ENCODE results near the gene LPIN2. TPM values are rescaled to one million over a fixed set of nuclear protein-coding genes. Genes with fewer than 3 reads are reported as not detected.

LPIN2 gene
- total RNA-seq, 5 donors from 2014 or later (not counting 1 experiment from before 2014, with no cell fraction given): 78.9 to 107 (median 88.8) TPM

DNA sequence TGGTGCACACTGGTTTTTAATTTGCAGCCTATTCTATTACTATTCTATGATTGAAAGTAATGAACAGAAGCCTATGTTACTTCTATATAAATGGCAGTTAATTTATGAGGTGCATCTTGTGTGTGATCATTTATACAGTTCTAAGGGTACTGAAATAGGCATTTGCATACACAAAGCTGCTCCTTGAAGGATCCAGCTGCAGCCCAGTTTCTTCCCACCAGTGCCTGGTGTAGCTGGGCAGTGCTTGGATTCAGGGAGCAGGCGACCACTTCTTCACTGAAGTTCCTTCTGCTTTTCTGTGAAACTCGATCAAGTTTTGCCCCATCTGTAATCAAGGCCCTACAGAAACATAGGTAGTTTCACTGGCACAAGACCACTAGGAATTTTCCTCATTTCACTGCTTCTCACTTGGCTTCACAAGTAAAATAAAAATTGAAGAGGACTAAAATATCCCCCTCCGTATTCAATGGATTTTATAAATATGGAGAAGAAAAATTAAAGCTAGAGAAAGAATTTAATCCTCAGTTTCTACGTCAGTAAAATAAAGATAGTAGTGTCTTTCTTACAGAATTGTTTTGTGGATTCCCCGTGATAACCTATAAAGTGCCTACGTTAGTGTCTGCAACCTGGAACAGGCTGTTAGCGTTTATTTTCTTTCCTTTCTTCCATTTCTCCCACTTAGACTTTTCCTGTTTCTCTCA, 1.7 kb upstream of the LPIN2 start:
- POLR2A ChIA-PET: interaction anchor here (0.6 to 1.2 kb wide), 5 partner anchors 13 to 441 kb away, joined by 3 to 6 read pairs (median 3); no protein-coding TSS in a partner anchor
- 100% methylated on average over 1 of the region's 7 CpGs for WGBS (ENCODE audit: insufficient coverage)
- Histone ChIP-seq H3K27me3 (replicated peaks in 1 of 2; ENCODE audit: control insufficient read depth in 2 of 2, extremely low read depth in 1 of 2, insufficient read depth in 2 of 2, low read length in 1 of 2) (no peaks in the 10 kb centered on the region), H3K4me3 (ENCODE audit: control insufficient read depth in 1 of 2, extremely low read depth in 1 of 2, low read length in 1 of 2) (no peak overlapping the region), H3K4me1 (ENCODE audit: control insufficient read depth in 1 of 2, extremely low read depth in 1 of 2, insufficient read depth in 2 of 2, low read length in 2 of 2) (peaks cover 55 to 56% of the 10 kb centered on the region in 2 experiments), H3K36me3 (ENCODE audit: control insufficient read depth in 2 of 2, extremely low read depth in 1 of 2, insufficient read depth in 1 of 2, low read length in 1 of 2) (no peaks in the 10 kb centered on the region), H3K9me3 (no peaks in the 10 kb centered on the region), H3K27ac (ENCODE audit: low read length) (no peak overlapping the region)
- Mint-ChIP-seq H3K4me1 (peaks cover 59 to 62% (median 60%) of the 10 kb centered on the region in 3 donors), H3K27ac (peak overlapping the region; percentile 16 to 79), H3K36me3 (peaks cover 16% of the 10 kb centered on the region), H3K9me3 (no peaks in the 10 kb centered on the region), H3K27me3 (no peaks in the 10 kb centered on the region), H3K4me3 (peak overlapping the region; percentile 5 to 69 (median 35))
- ATAC-seq (replicated peaks in 1 of 4) (no peak), DNase-seq (no peak)
- CTCF ChIA-PET: interaction anchor here (0.5 to 2.2 kb wide), 7 partner anchors 15 to 267 kb away, joined by 3 to 8 read pairs (median 4); no protein-coding TSS in a partner anchor

GRCh38 chr18:3012136-3013023, 564 bp downstream of the LPIN2 start:
- Histone ChIP-seq H3K27me3 (replicated peaks in 1 of 2; ENCODE audit: control insufficient read depth in 2 of 2, extremely low read depth in 1 of 2, insufficient read depth in 2 of 2, low read length in 1 of 2) (no peaks in the 10 kb centered on the region), H3K36me3 (ENCODE audit: control insufficient read depth in 2 of 2, extremely low read depth in 1 of 2, insufficient read depth in 1 of 2, low read length in 1 of 2) (no peaks in the 10 kb centered on the region), H3K4me1 (ENCODE audit: control insufficient read depth in 1 of 2, extremely low read depth in 1 of 2, insufficient read depth in 2 of 2, low read length in 2 of 2) (peaks cover 55% of the 10 kb centered on the region in 2 experiments), H3K27ac (ENCODE audit: low read length) (peak overlapping the region; percentile 44), H3K9me3 (no peaks in the 10 kb centered on the region), H3K4me3 (ENCODE audit: control insufficient read depth in 1 of 2, extremely low read depth in 1 of 2, low read length in 1 of 2) (peak overlapping the region; percentile 64 to 73)
- ChIA-PET POLR2A (interaction anchor here in 1 of 2 donors (0.6 kb wide), 1 partner anchor 52 kb away, joined by 3 read pairs; no protein-coding TSS in a partner anchor), CTCF (no interaction called here)
- Mint-ChIP-seq H3K9me3 (no peaks in the 10 kb centered on the region), H3K27me3 (no peaks in the 10 kb centered on the region), H3K4me1 (peaks cover 71 to 76% (median 74%) of the 10 kb centered on the region in 3 donors), H3K4me3 (peak overlapping the region; percentile 89 to 97 (median 96)), H3K27ac (peak overlapping the region; percentile 91 to 93), H3K36me3 (peaks cover 25% of the 10 kb centered on the region)
- peak in 29 of 35 experiments; percentile 3 to 62 (median 29) for DNase-seq
- WGBS (ENCODE audit: insufficient coverage): under 1% methylated on average over 72 of the region's 78 CpGs
- ATAC-seq (replicated peaks in 1 of 4): peak in 3 of 4 experiments; percentile 34 to 45 (median 40)

DNA sequence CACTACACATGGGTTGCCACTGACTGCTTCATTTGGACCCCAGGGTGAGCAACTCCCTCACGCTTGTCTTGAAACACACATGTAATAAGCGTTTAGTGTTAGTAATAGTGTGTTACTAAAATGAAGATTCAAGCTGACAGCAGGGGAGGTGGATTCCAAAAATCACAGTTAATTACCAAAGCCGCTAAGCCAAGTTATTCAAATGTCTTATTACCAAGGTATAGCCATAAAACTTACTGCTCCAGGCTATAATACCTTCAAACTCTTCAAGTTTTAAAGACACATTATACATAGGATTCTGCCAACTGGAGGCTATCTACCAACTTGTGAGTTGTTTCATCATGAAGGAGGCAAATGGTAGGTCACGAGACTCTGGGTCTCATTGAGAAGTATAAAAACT, 2.9 kb downstream of the LPIN2 start:
- peaks cover 59 to 68% (median 60%) of the 10 kb centered on the region in 3 donors for H3K4me1 Mint-ChIP-seq
- H3K4me3 Mint-ChIP-seq: peak overlapping the region; percentile 22 to 89 (median 37)
- CTCF ChIA-PET: interaction anchor here (1.0 to 1.6 kb wide), 5 partner anchors 16 to 119 kb away, joined by 3 to 5 read pairs (median 4); no protein-coding TSS in a partner anchor

DNA sequence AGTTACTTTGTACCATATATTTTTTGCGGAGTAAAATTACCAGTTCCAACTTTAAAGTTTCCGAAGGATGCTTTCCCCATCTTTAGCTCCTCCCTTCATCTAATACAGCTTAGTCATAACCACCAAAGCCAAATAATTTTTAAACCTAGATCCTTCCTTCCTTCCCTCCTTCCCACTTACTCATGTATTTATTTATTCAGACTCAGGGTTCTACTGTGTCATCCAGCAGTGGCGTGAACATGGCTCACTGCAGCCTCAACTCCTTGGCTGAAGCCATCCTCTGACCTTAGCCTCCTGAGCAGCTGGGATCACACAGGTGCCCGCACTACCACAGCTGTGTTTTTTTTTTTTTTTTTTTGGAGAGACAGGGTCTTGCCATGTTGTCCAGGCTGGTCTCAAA, 4.4 kb downstream of the LPIN2 start:
- DNase-seq: no peak
- Mint-ChIP-seq H3K4me3 (peak overlapping the region in 1 of 3 donors; percentile 50), H3K27ac (peak overlapping the region; percentile 9 to 10), H3K9me3 (peaks cover 0 to 6% (median 0%) of the 10 kb centered on the region in 3 donors), H3K4me1 (peaks cover 54 to 73% (median 64%) of the 10 kb centered on the region in 3 donors), H3K36me3 (peaks cover 36% of the 10 kb centered on the region), H3K27me3 (no peaks in the 10 kb centered on the region)
- H3K36me3 ChIP-seq (ENCODE audit: control insufficient read depth in 2 of 2, extremely low read depth in 1 of 2, insufficient read depth in 1 of 2, low read length in 1 of 2): peaks cover 2 to 4% of the 10 kb centered on the region in 2 donors
- H3K27ac ChIP-seq (ENCODE audit: low read length): no peak overlapping the region
- no peak overlapping the region for H3K4me3 ChIP-seq (ENCODE audit: control insufficient read depth in 1 of 2, extremely low read depth in 1 of 2, low read length in 1 of 2)
- H3K4me1 ChIP-seq (ENCODE audit: control insufficient read depth in 1 of 2, extremely low read depth in 1 of 2, insufficient read depth in 2 of 2, low read length in 2 of 2): peaks cover 19% of the 10 kb centered on the region in 2 experiments
- POLR2A ChIA-PET: interaction anchor here in 1 of 2 donors (0.6 kb wide), 2 partner anchors 30 to 218 kb away, joined by 3 to 9 read pairs; no protein-coding TSS in a partner anchor
- H3K27me3 ChIP-seq (replicated peaks in 1 of 2; ENCODE audit: control insufficient read depth in 2 of 2, extremely low read depth in 1 of 2, insufficient read depth in 2 of 2, low read length in 1 of 2): no peaks in the 10 kb centered on the region
- H3K9me3 ChIP-seq: no peaks in the 10 kb centered on the region
- 93% methylated on average over 2 of the region's 4 CpGs for WGBS (ENCODE audit: insufficient coverage)
- ATAC-seq (replicated peaks in 1 of 4): no peak
- CTCF ChIA-PET: interaction anchor here in 1 of 2 donors (0.6 kb wide), 1 partner anchor 120 kb away, joined by 3 read pairs; no protein-coding TSS in a partner anchor

More for the DNA sequence above, 2.9 kb downstream of the LPIN2 start:
- Histone ChIP-seq H3K27ac (ENCODE audit: low read length) (no peak overlapping the region), H3K4me1 (ENCODE audit: control insufficient read depth in 1 of 2, extremely low read depth in 1 of 2, insufficient read depth in 2 of 2, low read length in 2 of 2) (peaks cover 33% of the 10 kb centered on the region in 2 experiments), H3K36me3 (ENCODE audit: control insufficient read depth in 2 of 2, extremely low read depth in 1 of 2, insufficient read depth in 1 of 2, low read length in 1 of 2) (peaks cover 0 to 2% of the 10 kb centered on the region in 2 donors), H3K4me3 (ENCODE audit: control insufficient read depth in 1 of 2, extremely low read depth in 1 of 2, low read length in 1 of 2) (no peak overlapping the region), H3K27me3 (replicated peaks in 1 of 2; ENCODE audit: control insufficient read depth in 2 of 2, extremely low read depth in 1 of 2, insufficient read depth in 2 of 2, low read length in 1 of 2) (no peaks in the 10 kb centered on the region), H3K9me3 (no peaks in the 10 kb centered on the region)
- POLR2A ChIA-PET: no interaction called here
- H3K36me3 Mint-ChIP-seq: peaks cover 25% of the 10 kb centered on the region
- no peaks in the 10 kb centered on the region for H3K27me3 Mint-ChIP-seq
- peak overlapping the region; percentile 91 to 93 for H3K27ac Mint-ChIP-seq
- no peaks in the 10 kb centered on the region for H3K9me3 Mint-ChIP-seq
- ATAC-seq (replicated peaks in 1 of 4) (no peak), DNase-seq (no peak)
- 80% methylated on average over 1 of the region's 4 CpGs for WGBS (ENCODE audit: insufficient coverage)

DNA sequence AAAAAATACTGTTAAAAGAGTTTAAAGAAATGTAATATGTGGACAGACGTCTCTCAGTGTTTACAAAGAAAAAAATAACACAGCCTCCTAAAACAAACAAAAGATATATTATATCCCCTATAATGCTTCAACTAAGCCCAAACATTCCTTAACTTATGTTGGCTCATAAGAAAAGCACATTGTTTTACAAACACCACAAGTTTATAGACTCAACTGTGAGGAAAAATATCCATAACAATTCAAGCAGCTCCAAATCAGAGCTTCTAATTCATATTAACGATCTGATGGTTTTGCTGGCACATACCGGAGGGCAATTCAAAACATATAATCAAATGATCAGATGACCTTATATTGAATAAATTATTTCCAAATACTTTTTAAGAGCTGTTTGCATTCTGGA, 5.5 kb downstream of the LPIN2 start:
- Histone ChIP-seq H3K27ac (ENCODE audit: low read length) (no peak overlapping the region), H3K27me3 (replicated peaks in 1 of 2; ENCODE audit: control insufficient read depth in 2 of 2, extremely low read depth in 1 of 2, insufficient read depth in 2 of 2, low read length in 1 of 2) (no peaks in the 10 kb centered on the region), H3K4me3 (ENCODE audit: control insufficient read depth in 1 of 2, extremely low read depth in 1 of 2, low read length in 1 of 2) (no peak overlapping the region), H3K9me3 (no peaks in the 10 kb centered on the region), H3K36me3 (ENCODE audit: control insufficient read depth in 2 of 2, extremely low read depth in 1 of 2, insufficient read depth in 1 of 2, low read length in 1 of 2) (peaks cover 2 to 4% of the 10 kb centered on the region in 2 donors), H3K4me1 (ENCODE audit: control insufficient read depth in 1 of 2, extremely low read depth in 1 of 2, insufficient read depth in 2 of 2, low read length in 2 of 2) (peaks cover 17 to 19% of the 10 kb centered on the region in 2 experiments)
- POLR2A ChIA-PET: interaction anchor here (0.6 to 0.9 kb wide), 6 partner anchors 9 to 266 kb away, joined by 3 to 9 read pairs (median 4); no protein-coding TSS in a partner anchor
- peaks cover 61 to 78% (median 71%) of the 10 kb centered on the region in 3 donors for H3K4me1 Mint-ChIP-seq
- ATAC-seq (replicated peaks in 1 of 4) (no peak), DNase-seq (no peak)
- CTCF ChIA-PET: interaction anchor here (0.6 to 1.5 kb wide), 4 partner anchors 13 to 589 kb away, joined by 3 to 8 read pairs (median 4); no protein-coding TSS in a partner anchor
- peak overlapping the region; percentile 12 to 67 for H3K27ac Mint-ChIP-seq
- no peak overlapping the region for H3K4me3 Mint-ChIP-seq
- peaks cover 43% of the 10 kb centered on the region for H3K36me3 Mint-ChIP-seq
- H3K27me3 Mint-ChIP-seq: no peaks in the 10 kb centered on the region
- WGBS (ENCODE audit: insufficient coverage): no CpG with 5 or more reads among the region's 3 CpGs
- H3K9me3 Mint-ChIP-seq: peaks cover 0 to 6% (median 0%) of the 10 kb centered on the region in 3 donors
